Mesendoderm (in vitro differentiated cells): ENCODE data around the gene OOSP3.

Experiments
- DNase-seq: peaks from one replicate; pipeline ENCODE4 v3.0.0; 2013
- H2AK5ac ChIP-seq: 2 replicates; pipeline ENCODE4 v1.6.1; 2013; ENCODE audit warnings: low read length, inconsistent platforms
- H2BK120ac ChIP-seq: 2 replicates; pipeline ENCODE4 v1.6.1; 2013; ENCODE audit warnings: low read depth, mild to moderate bottlenecking, low read length, moderate library complexity, mixed read lengths
- H2BK15ac ChIP-seq: replicated peaks from 2 replicates; pipeline ENCODE4 v1.6.1; 2013; ENCODE audit warnings: low read depth, mild to moderate bottlenecking, moderate library complexity
- H2BK5ac ChIP-seq: 2 replicates; pipeline ENCODE4 v1.6.1; 2013; ENCODE audit warnings: low read length, inconsistent platforms
- H3K18ac ChIP-seq: 2 replicates; pipeline ENCODE4 v1.6.1; 2013; ENCODE audit warnings: mild to moderate bottlenecking, low read length, mixed read lengths
- H3K23ac ChIP-seq: one replicate; pipeline ENCODE4 v1.6.1; 2013; ENCODE audit warnings: low read length
- H3K27ac ChIP-seq: 2 replicates; pipeline ENCODE4 v1.5.1; 2013; ENCODE audit warnings: low read depth, mild to moderate bottlenecking, inconsistent platforms, low read length, moderate library complexity
- H3K27me3 ChIP-seq: 2 replicates; pipeline ENCODE4 v1.6.1; 2013; ENCODE audit warnings: low read length, control low read depth, mild to moderate bottlenecking, inconsistent platforms; ENCODE audit not compliant: insufficient read depth, poor library complexity
- H3K36me3 ChIP-seq: 2 replicates; pipeline ENCODE4 v1.6.1; 2013; ENCODE audit warnings: low read length, inconsistent platforms; ENCODE audit not compliant: control insufficient read depth, insufficient read depth
- H3K4ac ChIP-seq: one replicate; pipeline ENCODE4 v1.6.1; 2013; ENCODE audit warnings: low read depth, mild to moderate bottlenecking, low read length, moderate library complexity
- H3K4me1 ChIP-seq: 2 replicates; pipeline ENCODE4 v1.6.1; 2013; ENCODE audit warnings: low read depth, low read length, inconsistent platforms; ENCODE audit not compliant: control insufficient read depth
- H3K4me2 ChIP-seq: 2 replicates; pipeline ENCODE4 v1.6.1; 2013; ENCODE audit warnings: low read length
- H3K4me3 ChIP-seq: 2 replicates; pipeline ENCODE4 v1.5.1; 2013; ENCODE audit warnings: mild to moderate bottlenecking, low read length
- H3K56ac ChIP-seq: one replicate; pipeline ENCODE4 v1.6.1; 2013; ENCODE audit warnings: low read length
- H3K79me1 ChIP-seq: 2 replicates; pipeline ENCODE4 v1.6.1; 2013; ENCODE audit warnings: low read length, inconsistent platforms
- H3K79me2 ChIP-seq: 2 replicates; pipeline ENCODE4 v1.6.1; 2013; ENCODE audit warnings: mild to moderate bottlenecking, low read length; ENCODE audit not compliant: control insufficient read depth, insufficient read depth
- H3K9ac ChIP-seq: 2 replicates; pipeline ENCODE4 v1.6.1; 2013; ENCODE audit warnings: low read length, inconsistent platforms
- H4K5ac ChIP-seq: one replicate; pipeline ENCODE4 v1.6.1; 2013; ENCODE audit warnings: low read length
- H4K8ac ChIP-seq: one replicate; pipeline ENCODE4 v1.6.1; 2013; ENCODE audit warnings: low read depth, mild to moderate bottlenecking, control low read depth, low read length, moderate library complexity
- WGBS: extraction: QIAGEN DNeasy Blood & Tissue Kit; methylation state at CpG from one replicate; pipeline ENCODE4 v1.1.7; 2013; ENCODE audit warnings: low lambda C conversion rate, missing lambda C conversion rate; ENCODE audit not compliant: insufficient coverage; ENCODE audit errors: extremely low coverage; 5-methylcytosine and 5-hydroxymethylcytosine counted together

Gene OOSP3

DNA sequence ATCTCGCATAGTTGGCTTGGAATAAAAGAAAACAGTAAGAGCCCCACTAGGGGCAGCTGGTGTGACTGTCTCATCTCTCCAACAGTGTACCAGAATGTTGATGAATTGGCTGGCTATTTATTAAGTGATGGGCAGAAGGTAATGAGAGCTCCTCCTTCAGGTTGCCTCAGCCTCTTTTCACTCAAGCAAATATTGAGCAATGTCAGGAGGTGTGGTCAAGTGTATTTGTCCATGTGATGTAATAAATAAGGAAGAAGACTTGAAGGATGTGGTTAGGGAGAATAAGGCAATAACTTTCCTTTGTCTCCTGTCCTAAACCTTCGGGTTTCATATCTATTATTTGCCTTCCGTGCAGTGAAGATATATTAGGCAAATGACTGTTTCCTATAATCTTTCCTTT is 12.2 kb upstream of the OOSP3 start, which contains the start of gene TCN1:
Gene TCN1 (minus strand): TSS at position 91 of the 400 bp plus-strand sequence. CDS start 17 bp downstream, at position 74.
- Histone ChIP-seq H2BK5ac (no peak within 1 kb of the TSS), H2AK5ac (no peak within 1 kb of the TSS), H3K4me3 (no peak within 1 kb of the TSS), H3K79me1 (no peaks in the 10 kb centered on the region), H3K4me2 (no peak within 1 kb of the TSS), H3K4ac (no peak within 1 kb of the TSS), H3K56ac (no peak within 1 kb of the TSS), H4K5ac (no peak within 1 kb of the TSS), H3K27ac (no peak within 1 kb of the TSS), H3K18ac (no peak within 1 kb of the TSS), H3K9ac (no peak within 1 kb of the TSS), H2BK120ac (no peak within 1 kb of the TSS), H3K4me1 (no peaks in the 10 kb centered on the region), H3K79me2 (no peaks in the 10 kb centered on the region), H3K23ac (no peak within 1 kb of the TSS), H3K27me3 (no peaks in the 10 kb centered on the region), H3K36me3 (no peaks in the 10 kb centered on the region), H2BK15ac (no peak within 1 kb of the TSS), H4K8ac (no peak within 1 kb of the TSS)
- no peak for DNase-seq
- WGBS, result no CpG with 5 or more reads among the region's 3 CpGs

DNA sequence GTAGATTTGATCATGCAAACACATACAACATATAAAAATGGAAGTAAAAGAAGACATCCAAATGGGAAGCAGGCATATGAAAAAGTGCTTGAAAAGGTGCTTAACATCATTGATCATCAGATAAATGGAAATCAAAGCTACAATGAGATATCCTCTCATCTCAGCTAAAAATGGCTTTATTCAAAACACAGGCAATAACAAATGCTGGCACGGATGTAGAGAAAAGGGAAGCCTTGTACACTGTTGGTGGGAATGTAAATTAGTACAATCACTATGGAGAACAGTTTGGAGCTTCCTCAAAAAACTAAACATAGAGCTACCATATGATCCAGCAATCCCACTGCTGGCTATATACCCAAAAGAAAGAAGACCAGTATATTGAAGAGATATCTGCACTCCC is 11.7 kb upstream of the OOSP3 start:
- Histone ChIP-seq H3K4me3 (no peak overlapping the region), H3K79me1 (no peaks in the 10 kb centered on the region), H3K23ac (no peak overlapping the region), H3K27me3 (no peaks in the 10 kb centered on the region), H4K8ac (no peak overlapping the region), H3K4ac (no peak overlapping the region), H2AK5ac (no peak overlapping the region), H3K27ac (no peak overlapping the region), H3K4me2 (no peak overlapping the region), H3K18ac (no peak overlapping the region), H3K79me2 (no peaks in the 10 kb centered on the region), H2BK15ac (no peak overlapping the region), H3K36me3 (no peaks in the 10 kb centered on the region), H3K9ac (no peak overlapping the region), H2BK5ac (no peak overlapping the region), H2BK120ac (no peak overlapping the region), H4K5ac (no peak overlapping the region), H3K4me1 (no peaks in the 10 kb centered on the region), H3K56ac (no peak overlapping the region)
- DNase-seq, result no peak
- no CpG with 5 or more reads among the region's 1 CpG for WGBS

DNA sequence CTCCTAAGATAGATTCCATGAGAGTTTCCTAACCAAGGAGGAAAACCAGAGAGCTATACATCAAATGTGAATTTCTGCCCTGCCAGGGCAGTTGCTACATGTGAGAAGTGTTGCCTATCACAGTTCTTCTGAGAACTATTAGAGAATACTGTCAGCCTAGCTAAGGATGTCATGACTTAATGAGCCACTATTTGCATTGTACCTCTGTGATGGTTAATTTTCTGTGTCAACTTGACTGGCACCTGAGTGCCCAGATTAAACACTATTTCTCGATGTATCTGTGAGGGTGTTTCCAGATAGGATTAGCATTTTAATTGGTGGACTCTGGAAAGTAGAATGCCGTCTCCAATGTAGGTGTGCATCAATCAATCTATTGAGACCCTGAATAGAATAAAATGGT is 10.6 kb upstream of the OOSP3 start:
- Histone ChIP-seq H2BK5ac (no peak overlapping the region), H3K56ac (no peak overlapping the region), H3K27ac (no peak overlapping the region), H3K4me3 (no peak overlapping the region), H3K4me2 (no peak overlapping the region), H3K4ac (no peak overlapping the region), H3K27me3 (no peaks in the 10 kb centered on the region), H3K79me1 (no peaks in the 10 kb centered on the region), H2BK120ac (no peak overlapping the region), H3K18ac (no peak overlapping the region), H4K8ac (no peak overlapping the region), H4K5ac (no peak overlapping the region), H2BK15ac (no peak overlapping the region), H3K9ac (no peak overlapping the region), H3K79me2 (no peaks in the 10 kb centered on the region), H3K23ac (no peak overlapping the region), H3K4me1 (no peaks in the 10 kb centered on the region), H3K36me3 (no peaks in the 10 kb centered on the region), H2AK5ac (no peak overlapping the region)
- DNase-seq, result no peak
- no CpG with 5 or more reads among the region's 2 CpGs for WGBS

- Histone ChIP-seq H3K4me3 (no peak overlapping the region), H3K27ac (no peak overlapping the region), H3K79me2 (no peaks in the 10 kb centered on the region), H4K8ac (no peak overlapping the region), H2AK5ac (no peak overlapping the region), H3K9ac (no peak overlapping the region), H2BK5ac (no peak overlapping the region), H4K5ac (no peak overlapping the region), H3K4me2 (no peak overlapping the region), H3K27me3 (no peaks in the 10 kb centered on the region), H3K79me1 (no peaks in the 10 kb centered on the region), H3K18ac (no peak overlapping the region), H3K56ac (no peak overlapping the region), H3K4me1 (no peaks in the 10 kb centered on the region), H2BK15ac (no peak overlapping the region), H3K36me3 (no peaks in the 10 kb centered on the region), H3K4ac (no peak overlapping the region), H2BK120ac (no peak overlapping the region), H3K23ac (no peak overlapping the region)
- no peak for DNase-seq
These were observed 6.5 kb upstream of the OOSP3 start for GRCh38 chr11:59872076-59872475.

DNA sequence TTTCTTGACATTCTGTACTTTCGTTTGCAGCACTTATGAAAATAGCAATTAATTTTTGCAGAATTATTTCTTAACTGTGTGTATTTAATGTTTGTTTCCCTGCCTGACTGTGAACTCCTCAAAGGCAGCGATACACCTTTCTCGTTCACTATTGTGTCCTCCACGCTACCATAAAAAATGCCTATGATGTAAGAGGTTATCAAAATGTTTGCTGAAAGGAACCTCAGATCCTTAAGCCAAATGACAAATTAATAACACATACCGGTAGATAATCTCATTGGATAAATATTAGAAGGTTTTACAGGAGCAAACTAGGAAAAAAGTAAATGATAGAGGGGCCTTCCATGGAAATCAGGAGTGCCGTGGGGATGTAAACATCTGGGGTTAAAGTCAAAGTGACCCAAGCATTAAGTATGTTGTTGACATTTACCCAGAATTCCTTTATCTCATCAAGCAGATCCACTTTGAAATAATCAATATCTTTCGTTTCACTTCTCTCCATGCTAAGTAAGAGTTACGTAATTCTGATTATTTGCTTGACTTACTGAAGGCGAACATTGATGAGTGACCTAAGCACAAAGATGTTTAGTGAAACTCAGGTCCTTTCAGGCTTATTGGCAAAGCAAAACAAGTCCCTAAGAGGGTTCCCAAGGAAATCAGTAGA is 2.6 kb upstream of the OOSP3 start:
- no CpG with 5 or more reads among the region's 9 CpGs for WGBS
- H3K27ac ChIP-seq, result no peak overlapping the region
- H3K79me1 ChIP-seq, result no peaks in the 10 kb centered on the region
- H3K4me1 ChIP-seq, result no peaks in the 10 kb centered on the region
- no peak overlapping the region for H3K56ac ChIP-seq
- no peak overlapping the region for H4K5ac ChIP-seq
- DNase-seq, result no peak
- H2BK5ac ChIP-seq, result no peak overlapping the region
- no peak overlapping the region for H3K4me3 ChIP-seq
- no peak overlapping the region for H2AK5ac ChIP-seq
- no peak overlapping the region for H4K8ac ChIP-seq
- H3K23ac ChIP-seq, result no peak overlapping the region
- H3K9ac ChIP-seq, result no peak overlapping the region
- no peaks in the 10 kb centered on the region for H3K27me3 ChIP-seq
- no peak overlapping the region for H3K4me2 ChIP-seq
- H3K18ac ChIP-seq, result no peak overlapping the region
- no peaks in the 10 kb centered on the region for H3K79me2 ChIP-seq
- H3K4ac ChIP-seq, result no peak overlapping the region
- no peak overlapping the region for H2BK120ac ChIP-seq
- no peak overlapping the region for H2BK15ac ChIP-seq
- H3K36me3 ChIP-seq, result no peaks in the 10 kb centered on the region

DNA sequence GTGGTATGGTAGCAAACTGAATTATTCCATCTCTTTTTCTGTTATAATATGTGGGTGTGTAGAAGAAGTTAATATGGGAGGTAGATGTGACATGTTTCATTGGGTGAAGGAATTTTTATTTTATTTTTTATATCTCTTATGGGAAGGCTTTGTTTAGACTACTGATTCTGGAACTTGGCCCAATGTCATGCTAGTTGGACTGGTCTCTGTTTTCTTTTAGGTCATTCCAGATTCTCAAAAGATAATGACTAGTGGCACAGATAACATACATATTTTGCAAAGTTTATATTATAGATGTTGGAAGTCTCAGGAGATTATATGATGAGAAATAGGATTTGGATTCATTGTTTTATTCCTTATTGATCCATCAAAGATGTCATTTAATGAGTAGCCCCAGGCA is 1.3 kb upstream of the OOSP3 start:
- no peak overlapping the region for H3K4me3 ChIP-seq
- H3K79me2 ChIP-seq, result no peaks in the 10 kb centered on the region
- no peak overlapping the region for H3K27ac ChIP-seq
- H2BK5ac ChIP-seq, result no peak overlapping the region
- H3K18ac ChIP-seq, result no peak overlapping the region
- H4K5ac ChIP-seq, result no peak overlapping the region
- no peak overlapping the region for H2BK120ac ChIP-seq
- H3K9ac ChIP-seq, result no peak overlapping the region
- no peaks in the 10 kb centered on the region for H3K36me3 ChIP-seq
- no peak overlapping the region for H2AK5ac ChIP-seq
- DNase-seq, result no peak
- no peaks in the 10 kb centered on the region for H3K27me3 ChIP-seq
- H3K79me1 ChIP-seq, result no peaks in the 10 kb centered on the region
- H3K4ac ChIP-seq, result no peak overlapping the region
- H3K4me2 ChIP-seq, result no peak overlapping the region
- H4K8ac ChIP-seq, result no peak overlapping the region
- no peak overlapping the region for H3K56ac ChIP-seq
- no peak overlapping the region for H3K23ac ChIP-seq
- H3K4me1 ChIP-seq, result no peaks in the 10 kb centered on the region
- no peak overlapping the region for H2BK15ac ChIP-seq
